KMS-11 (cell line): ENCODE data around the gene HDAC4.

ENCODE experiments used
- H2AFZ ChIP-seq: fragments of 200-600 bp; sonication (generic); 2 replicates; pipeline ENCODE4 v1.6.1; 2016; ENCODE audit warnings: antibody characterized with exemption, mixed run types, low read depth
- H3K27ac ChIP-seq: fragments of 200-600 bp; sonication (generic); 2 replicates; pipeline ENCODE4 v1.6.1; 2016; ENCODE audit warnings: mild to moderate bottlenecking, mixed run types
- H3K27me3 ChIP-seq: fragments of 200-600 bp; sonication (generic); 2 replicates; pipeline ENCODE4 v1.6.1; 2017; ENCODE audit warnings: mild to moderate bottlenecking, low read depth, mixed run types, moderate library complexity; ENCODE audit not compliant: insufficient read depth
- H3K36me3 ChIP-seq: fragments of 200-600 bp; sonication (generic); 2 replicates; pipeline ENCODE4 v1.6.1; 2017; ENCODE audit warnings: mild to moderate bottlenecking, mixed run types; ENCODE audit not compliant: insufficient read depth
- H3K4me1 ChIP-seq: fragments of 200-600 bp; sonication (generic); 2 replicates; pipeline ENCODE4 v1.6.1; 2016; ENCODE audit warnings: mild to moderate bottlenecking, low read depth, mixed run types; ENCODE audit not compliant: poor library complexity, severe bottlenecking
- H3K4me2 ChIP-seq: fragments of 200-600 bp; sonication (generic); 2 replicates; pipeline ENCODE4 v1.7.0; 2016; ENCODE audit warnings: mild to moderate bottlenecking, mixed run types
- H3K4me3 ChIP-seq: fragments of 200-600 bp; sonication (generic); IDR thresholded peaks from 2 replicates; pipeline ENCODE4 v1.6.1; 2017; ENCODE audit warnings: low read depth, low read length, mixed read lengths; ENCODE audit not compliant: insufficient read depth
- H3K79me2 ChIP-seq: fragments of 200-600 bp; sonication (generic); 2 replicates; pipeline ENCODE4 v1.6.1; 2016; ENCODE audit warnings: low read depth, mixed run types; ENCODE audit not compliant: insufficient read depth
- H3K9ac ChIP-seq: fragments of 200-600 bp; sonication (generic); 2 replicates; pipeline ENCODE4 v1.6.1; 2016; ENCODE audit warnings: mild to moderate bottlenecking, mixed run types
- H4K20me1 ChIP-seq: fragments of 200-600 bp; sonication (generic); 2 replicates; pipeline ENCODE4 v1.6.1; 2016; ENCODE audit warnings: mild to moderate bottlenecking, mixed run types; ENCODE audit not compliant: insufficient read depth
- CTCF ChIP-seq: fragments of 200-600 bp; sonication (generic); conservative IDR thresholded peaks from 2 replicates; pipeline ENCODE4 v1.6.1; 2017; ENCODE audit warnings: low read depth, mild to moderate bottlenecking, antibody characterized with exemption, low read length, moderate library complexity, mixed read lengths

Gene HDAC4

GRCh38 chr2:239376351-239376750 lies 24.5 kb downstream of the HDAC4 start:
- no peak overlapping the region for H3K9ac ChIP-seq
- H3K4me2 ChIP-seq = no peak overlapping the region
- no peak overlapping the region for H3K4me3 ChIP-seq
- H4K20me1 ChIP-seq = no peaks in the 10 kb centered on the region
- H3K27ac ChIP-seq = no peak overlapping the region
- no peak overlapping the region for H2AFZ ChIP-seq
- H3K36me3 ChIP-seq = no peaks in the 10 kb centered on the region
- no peak for TF ChIP-seq CTCF
- H3K4me1 ChIP-seq = no peaks in the 10 kb centered on the region
- no peaks in the 10 kb centered on the region for H3K27me3 ChIP-seq
- H3K79me2 ChIP-seq = no peaks in the 10 kb centered on the region; the same call in 1 of the 2 replicates

- TF ChIP-seq CTCF = no peak
These were observed 25.4 kb downstream of the HDAC4 start for GRCh38 chr2:239375278-239376061.

GRCh38 chr2:239374896-239375277 lies 25.9 kb downstream of the HDAC4 start:
- no peaks in the 10 kb centered on the region for H4K20me1 ChIP-seq
- H3K9ac ChIP-seq = no peak overlapping the region
- no peak overlapping the region for H3K4me2 ChIP-seq
- H3K27me3 ChIP-seq = no peaks in the 10 kb centered on the region
- H3K79me2 ChIP-seq = no peaks in the 10 kb centered on the region; the same call in 1 of the 2 replicates
- no peak overlapping the region for H2AFZ ChIP-seq
- no peaks in the 10 kb centered on the region for H3K4me1 ChIP-seq
- no peak overlapping the region for H3K27ac ChIP-seq
- no peak for TF ChIP-seq CTCF
- no peaks in the 10 kb centered on the region for H3K36me3 ChIP-seq
- H3K4me3 ChIP-seq = no peak overlapping the region

More at GRCh38 chr2:239375278-239376061, 25.4 kb downstream of the HDAC4 start:
- no peaks in the 10 kb centered on the region for H3K4me1 ChIP-seq
- H3K79me2 ChIP-seq = no peaks in the 10 kb centered on the region; the same call in 1 of the 2 replicates
- H4K20me1 ChIP-seq = no peaks in the 10 kb centered on the region
- no peaks in the 10 kb centered on the region for H3K27me3 ChIP-seq
- no peak overlapping the region for H3K4me2 ChIP-seq
- no peaks in the 10 kb centered on the region for H3K36me3 ChIP-seq
- H3K27ac ChIP-seq = no peak overlapping the region
- H3K4me3 ChIP-seq = no peak overlapping the region
- H3K9ac ChIP-seq = no peak overlapping the region
- H2AFZ ChIP-seq = no peak overlapping the region

GRCh38 chr2:239372835-239373234 lies 28.0 kb downstream of the HDAC4 start:
- Histone ChIP-seq H4K20me1 (no peaks in the 10 kb centered on the region), H3K79me2 (no peaks in the 10 kb centered on the region; the same call in 1 of the 2 replicates), H3K4me3 (no peak overlapping the region), H3K4me2 (no peak overlapping the region), H2AFZ (no peak overlapping the region), H3K27me3 (no peaks in the 10 kb centered on the region), H3K9ac (no peak overlapping the region), H3K27ac (no peak overlapping the region), H3K36me3 (no peaks in the 10 kb centered on the region), H3K4me1 (no peaks in the 10 kb centered on the region)
- TF ChIP-seq CTCF = no peak
